GM19035 (cell line): ENCODE results near the gene THAP10.
"Not testable (repeated sequence)": the region's sequence is repeated elsewhere in the genome, so short reads cannot be mapped to it uniquely, and the experiment has no call there.

Experiments used
- ATAC-seq: cut with Tn5 transposase; IDR thresholded peaks from one replicate; pipeline ENCODE4 v1.9.1; 2021; ENCODE audit not compliant: unreplicated experiment

Gene THAP10

DNA sequence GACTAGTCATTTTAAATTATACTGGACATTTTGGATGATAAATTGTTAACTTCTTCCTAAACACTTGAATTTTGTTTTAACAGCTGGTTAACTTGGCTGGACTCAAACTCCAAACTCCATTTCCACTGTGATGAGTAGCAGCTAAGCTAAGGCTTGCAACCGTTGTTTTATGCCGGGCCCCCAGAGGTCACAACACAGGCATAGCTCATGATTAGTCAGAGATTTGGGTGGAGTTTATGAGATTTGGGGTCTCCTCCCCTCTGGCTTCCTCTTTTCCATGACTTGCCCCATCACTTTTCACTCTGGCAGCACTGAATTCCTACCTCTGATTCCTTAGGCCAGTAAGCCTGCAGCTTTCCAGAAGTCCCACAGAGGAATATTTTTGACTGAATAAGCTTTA is 12.8 kb downstream of the THAP10 start:
- ATAC-seq: no peak

DNA sequence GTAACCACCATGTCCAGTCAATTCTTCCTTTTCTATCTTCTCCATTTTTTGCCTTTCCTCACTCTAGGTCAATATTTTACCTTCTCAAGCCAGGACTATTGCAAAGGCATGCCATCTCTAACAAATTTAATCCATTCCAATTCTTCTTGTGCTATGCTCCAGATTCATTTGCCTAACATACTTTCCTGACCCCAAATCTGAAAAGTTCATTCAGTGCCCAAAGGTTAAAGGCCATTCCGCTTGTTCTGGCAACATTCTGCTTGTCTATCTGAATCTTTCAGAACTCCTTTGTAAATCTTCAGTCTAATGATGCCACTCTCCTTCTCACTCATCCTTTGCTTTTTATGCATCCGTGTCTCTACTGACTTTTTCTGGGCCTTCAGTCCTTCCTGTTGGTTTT is 15.6 kb downstream of the THAP10 start:
- ATAC-seq: no peak

DNA sequence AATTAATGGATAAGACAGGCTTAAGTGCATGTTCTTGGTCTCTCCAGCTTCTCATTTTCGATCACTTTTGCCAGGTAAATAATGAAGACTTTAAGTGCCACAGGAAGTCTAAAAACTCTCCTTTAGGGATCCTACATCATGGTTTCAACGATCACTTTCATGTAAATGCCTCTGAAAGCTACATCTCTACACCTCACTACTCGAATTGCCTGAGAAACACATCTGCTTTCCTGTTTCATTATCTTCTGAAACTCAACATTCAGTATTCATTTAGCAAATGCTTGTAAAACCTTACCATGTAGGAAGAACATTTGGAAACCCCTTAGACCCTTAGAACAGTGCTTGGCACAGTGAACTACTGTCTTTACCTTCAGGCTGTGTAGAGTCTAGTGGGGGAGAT is 16.2 kb downstream of the THAP10 start:
- ATAC-seq: no peak

DNA sequence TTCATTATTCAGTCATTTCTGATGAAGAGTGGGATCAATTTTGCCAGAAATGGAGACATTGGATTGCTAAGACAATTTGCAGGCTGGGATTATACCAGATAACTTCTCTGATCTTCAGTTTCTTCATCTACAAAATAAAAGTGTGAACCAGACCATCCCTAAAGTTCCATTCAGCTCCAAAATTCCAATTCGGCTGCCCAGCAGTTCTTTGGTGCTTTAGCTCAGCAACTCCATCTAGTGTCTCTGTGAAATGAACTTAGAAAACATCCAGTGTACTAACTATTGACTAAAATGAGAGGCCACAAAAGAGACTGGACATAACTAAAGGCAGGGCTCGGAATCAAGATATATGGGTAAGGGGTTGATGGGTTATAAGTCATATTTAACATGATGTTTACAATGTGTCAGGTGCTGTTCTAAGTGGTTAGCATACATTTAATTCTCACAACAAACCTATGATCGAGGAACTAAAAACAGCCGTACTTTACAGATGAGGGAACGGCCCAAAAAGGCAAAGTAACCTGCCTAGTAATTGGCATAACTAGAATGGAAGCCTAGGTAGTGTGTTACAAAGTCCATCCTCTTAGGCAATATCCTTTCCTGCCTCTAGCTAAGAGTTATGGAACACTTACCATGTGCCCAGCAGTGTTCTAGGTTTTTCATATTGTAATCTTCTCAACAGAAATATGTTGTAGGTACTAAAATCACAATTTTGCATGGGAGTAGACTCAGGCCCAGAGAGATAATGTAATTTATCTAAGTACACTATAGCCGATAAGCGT is 17.0 kb downstream of the THAP10 start:
- ATAC-seq: no peak

DNA sequence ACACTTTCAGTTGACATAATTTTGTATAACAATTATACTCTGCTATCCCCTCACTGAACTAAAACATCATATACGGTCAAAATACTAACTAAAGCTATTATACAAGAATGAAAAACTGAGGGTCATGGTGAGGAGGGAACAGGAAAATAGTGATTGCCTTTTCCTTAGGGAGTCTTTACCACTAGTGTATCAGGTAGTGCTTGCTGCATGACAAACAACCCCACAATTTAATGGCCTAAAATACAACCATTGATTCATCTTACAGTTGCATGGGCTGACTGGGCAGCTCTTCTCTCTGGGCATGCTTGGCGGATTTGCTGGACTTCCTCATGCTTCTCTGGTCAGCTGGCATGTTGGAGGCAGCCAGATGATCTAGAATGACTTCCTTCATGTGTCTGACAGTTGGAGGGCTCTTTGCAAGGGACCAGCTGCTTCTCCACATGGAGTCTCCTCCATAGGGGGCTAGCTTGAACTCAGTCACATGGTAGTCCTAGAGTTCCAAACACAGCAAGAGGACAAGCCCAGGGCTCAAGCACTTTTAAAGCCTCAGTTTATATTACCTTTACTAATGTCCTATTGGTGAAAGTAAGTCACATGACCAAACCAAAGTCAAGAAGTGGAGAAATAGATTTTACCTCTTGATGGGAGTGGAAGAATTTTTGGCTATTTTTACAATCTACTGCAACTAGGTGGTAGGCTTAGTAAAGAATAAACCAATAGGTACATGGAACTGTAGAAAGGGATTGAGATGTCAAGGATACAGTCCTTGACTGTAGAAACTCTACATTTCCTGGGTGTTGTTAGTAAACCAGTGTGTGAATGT is 18.8 kb downstream of the THAP10 start:
- ATAC-seq: no peak

DNA sequence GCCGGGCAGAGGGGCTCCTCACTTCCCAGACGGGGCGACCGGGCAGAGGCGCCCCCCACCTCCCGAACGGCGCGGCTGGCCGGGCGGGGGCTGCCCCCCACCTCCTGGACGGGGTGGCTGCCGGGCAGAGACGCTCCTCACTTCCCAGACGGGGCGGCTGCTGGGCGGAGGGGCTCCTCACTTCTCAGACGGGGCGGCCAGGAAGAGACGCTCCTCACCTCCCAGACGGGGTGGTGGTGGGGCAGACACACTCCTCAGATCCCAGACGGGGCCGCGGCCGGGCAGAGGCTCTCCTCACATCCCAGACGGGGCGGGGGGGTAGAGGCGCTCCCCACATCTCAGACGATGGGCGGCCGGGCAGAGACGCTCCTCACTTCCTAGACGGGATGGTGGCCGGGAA is 20.7 kb downstream of the THAP10 start:
- not testable (repeated sequence) for ATAC-seq

DNA sequence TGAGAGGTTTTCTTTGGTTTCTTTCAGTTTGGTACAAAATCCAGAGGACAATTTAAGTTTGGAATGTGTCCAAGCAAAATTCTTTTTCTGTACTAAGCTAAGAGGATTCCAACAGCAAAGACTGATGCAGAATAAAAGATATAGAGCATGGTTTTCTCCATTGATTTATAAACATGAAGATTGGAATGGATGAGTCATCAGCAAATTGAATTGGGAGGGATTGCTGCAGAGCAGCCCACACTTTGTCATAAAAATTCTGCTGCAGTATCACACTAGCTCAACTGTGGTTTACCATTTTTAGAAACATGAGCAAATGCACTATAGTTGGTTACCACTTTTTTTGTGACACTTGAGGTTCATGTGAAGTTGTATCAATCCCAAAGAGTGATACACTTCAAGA is 22.2 kb downstream of the THAP10 start:
- no peak for ATAC-seq

DNA sequence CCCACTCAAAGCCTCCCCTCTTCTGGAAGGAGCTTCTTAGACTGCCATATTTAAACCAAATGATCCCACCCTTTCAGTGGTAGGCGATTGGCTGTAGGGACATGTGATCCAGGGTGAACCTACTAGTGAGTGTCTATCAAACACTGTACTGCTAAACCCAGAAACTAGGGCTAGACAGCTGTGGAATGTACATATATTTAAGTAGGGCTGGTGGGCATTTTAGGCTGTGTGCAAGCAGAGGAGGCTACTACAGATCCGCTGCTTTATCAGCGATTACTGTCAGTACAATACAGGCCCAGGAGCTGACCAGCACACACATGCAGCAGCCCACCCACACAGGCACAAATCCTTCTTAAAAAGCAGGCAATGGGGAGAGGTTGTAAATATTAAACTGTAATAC is 22.9 kb downstream of the THAP10 start:
- no peak for ATAC-seq

DNA sequence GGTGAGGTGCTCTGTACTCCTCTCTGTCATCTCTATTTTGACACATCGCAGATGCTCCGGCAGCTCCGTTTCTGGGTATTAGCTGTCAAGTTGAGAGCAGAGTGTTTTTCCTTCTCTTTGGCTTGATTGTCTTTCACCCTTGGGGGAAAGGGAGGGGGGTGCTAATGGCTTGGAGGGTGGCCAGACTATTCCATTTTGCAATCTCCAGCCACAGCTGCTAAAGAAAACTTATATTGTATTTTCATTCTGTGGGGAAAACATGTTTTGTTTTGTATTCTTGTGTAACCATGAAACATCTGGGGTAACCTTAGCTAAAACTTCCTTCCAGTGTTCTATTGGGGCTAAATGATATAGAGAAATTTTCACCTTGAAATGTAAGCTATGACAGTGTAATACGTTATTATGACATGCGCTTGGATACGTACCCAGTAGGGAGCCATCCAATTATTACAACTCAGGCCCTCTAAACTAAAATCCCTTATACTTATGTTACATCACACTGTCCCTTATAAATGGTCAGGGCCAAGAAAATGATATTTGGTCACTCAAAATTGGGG is 24.2 kb downstream of the THAP10 start:
- no peak for ATAC-seq

DNA sequence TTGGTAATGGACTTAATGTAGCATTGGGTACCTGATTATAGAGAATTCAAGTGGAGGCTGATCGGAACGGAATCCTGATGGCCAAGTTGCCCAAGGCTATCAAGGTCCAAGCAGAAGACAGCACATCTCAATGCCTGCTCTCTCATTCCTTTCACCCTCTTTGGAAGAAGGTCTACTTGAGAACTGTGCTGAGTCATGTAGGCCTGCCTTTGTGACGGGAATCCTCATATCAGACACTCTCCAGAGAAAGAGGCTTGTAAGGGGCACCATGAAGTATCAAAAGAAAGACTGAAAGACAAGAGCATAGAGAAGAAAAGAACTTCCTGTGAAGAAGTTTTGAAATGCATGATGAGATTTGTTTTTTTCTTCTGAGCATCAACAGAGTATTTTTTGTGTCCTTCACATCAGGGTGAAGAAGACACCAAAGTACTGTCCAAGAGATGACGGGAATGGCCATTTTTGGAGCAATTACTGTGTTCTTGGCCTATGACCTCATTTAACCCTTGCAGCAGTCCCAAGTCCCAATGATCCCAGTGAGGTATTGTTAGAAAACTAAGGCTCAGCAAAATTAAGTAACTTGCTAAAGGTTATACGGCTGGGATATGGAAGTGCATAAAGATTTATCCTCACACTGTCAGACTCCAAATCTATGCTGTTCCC is 25.1 kb downstream of the THAP10 start:
- no peak for ATAC-seq

DNA sequence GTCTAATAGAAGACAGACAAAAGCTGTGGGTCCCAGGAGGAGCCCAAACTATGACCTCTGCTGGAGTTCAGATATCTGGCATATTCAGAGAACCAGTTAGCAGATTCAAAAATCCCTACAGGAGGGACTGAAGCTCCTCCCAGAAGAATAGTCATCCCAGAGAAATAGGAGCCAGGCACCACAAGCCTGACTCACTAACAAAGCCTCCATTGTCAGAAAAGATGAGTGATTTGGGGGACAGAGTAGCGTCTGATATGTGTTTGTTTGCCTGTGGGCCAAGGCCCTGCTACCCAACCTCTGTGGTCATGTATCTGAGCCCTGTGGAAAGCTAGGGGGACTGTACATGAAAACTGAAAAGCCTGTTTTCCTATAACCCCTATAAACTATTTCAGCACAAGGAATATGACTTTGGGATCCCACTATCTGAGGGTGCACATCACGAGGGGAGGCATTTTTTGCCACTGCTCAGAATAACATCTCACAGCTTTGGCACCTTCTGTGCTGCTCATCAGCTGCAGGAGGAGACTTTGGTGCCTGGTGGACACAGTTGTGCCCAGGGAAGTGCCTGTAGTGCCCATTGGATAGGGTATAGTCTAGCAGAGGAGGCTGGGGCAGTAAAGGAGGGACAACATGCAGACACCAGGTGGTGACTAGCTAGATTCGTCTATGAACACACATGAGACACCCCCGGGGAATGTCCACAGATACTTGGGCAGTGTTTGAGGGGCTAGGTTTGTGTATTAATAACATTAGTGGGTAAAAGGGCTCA is 28.6 kb downstream of the THAP10 start:
- ATAC-seq: no peak

DNA sequence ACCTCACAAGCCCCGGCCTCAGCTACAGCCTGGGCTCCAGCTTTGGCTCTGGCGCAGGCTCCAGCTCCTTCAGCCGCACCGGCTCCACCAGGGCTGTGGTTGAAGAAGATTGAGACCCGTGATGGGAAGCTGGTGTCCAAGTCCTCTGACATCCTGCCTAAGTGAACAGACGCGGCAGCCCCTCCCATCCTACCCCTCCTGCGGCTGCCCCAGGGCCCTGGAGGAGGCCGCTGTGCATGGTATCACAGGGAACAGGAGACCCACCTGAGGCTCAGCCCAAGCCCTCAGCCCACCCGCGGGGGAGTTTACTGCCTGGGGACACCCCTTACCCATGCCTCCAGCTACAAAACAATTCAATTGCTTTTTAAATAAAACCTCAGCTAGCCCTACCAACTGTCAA is 32.2 kb downstream of the THAP10 start:
- ATAC-seq: no peak

DNA sequence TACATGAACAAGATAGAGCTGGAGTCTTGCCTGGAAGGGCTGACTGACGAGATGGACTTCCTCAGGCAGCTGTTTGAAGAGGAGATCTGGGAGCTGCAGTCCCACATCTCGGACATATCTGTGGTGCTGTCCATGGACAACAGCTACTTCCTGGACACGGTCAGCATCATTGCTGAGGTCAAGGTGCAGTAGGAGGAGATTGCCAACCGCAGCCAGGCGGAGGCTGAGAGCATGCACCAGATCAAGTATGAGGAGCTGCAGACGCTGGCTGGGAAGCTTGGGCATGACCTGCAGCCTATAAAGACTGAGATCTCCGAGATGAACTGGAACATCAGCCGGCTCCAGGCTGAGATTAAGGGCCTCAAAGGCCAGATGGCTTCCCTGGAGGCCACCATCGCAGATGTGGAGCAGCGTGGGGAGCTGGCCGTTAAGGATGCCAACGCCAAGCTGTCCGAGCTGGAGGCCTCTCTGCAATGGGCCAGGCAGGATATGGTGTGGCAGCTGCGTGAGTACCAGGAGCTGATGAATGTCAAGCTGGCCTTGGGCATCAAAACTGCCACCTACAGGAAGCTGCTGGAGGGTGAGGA is 32.8 kb downstream of the THAP10 start:
- ATAC-seq: no peak

DNA sequence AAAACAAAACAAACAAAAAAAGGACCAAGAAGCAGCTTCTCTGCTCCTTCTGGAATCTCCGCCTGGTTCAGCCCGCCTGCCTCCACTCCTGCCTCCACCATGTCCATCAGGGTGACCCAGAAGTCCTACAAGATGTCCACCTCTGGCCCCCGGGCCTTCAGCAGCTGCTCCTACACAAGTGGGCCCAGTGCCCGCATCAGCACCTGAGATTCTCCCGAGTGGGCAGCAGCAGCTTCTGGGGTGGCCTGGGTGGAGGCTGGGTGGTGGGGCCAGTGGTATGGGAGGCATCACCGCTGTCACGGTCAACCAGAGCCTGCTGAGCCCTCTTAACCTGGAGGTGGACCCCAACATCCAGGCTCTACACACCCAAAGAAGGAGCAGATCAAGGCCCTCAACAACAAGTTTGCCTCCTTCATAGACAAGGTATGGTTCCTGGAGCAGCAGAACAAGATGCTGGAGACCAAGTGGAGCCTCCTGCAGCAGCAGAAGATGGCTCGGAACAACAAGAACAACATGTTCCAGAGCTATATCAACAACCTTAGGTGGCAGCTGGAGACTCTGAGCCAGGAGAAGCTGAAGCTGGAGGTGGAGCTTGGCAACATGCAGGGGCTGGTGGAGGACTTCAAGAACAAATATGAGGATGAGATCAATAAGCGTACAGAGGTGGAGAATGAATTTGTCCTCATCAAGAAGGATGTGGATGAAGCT is 33.5 kb downstream of the THAP10 start:
- ATAC-seq: not testable (repeated sequence)

DNA sequence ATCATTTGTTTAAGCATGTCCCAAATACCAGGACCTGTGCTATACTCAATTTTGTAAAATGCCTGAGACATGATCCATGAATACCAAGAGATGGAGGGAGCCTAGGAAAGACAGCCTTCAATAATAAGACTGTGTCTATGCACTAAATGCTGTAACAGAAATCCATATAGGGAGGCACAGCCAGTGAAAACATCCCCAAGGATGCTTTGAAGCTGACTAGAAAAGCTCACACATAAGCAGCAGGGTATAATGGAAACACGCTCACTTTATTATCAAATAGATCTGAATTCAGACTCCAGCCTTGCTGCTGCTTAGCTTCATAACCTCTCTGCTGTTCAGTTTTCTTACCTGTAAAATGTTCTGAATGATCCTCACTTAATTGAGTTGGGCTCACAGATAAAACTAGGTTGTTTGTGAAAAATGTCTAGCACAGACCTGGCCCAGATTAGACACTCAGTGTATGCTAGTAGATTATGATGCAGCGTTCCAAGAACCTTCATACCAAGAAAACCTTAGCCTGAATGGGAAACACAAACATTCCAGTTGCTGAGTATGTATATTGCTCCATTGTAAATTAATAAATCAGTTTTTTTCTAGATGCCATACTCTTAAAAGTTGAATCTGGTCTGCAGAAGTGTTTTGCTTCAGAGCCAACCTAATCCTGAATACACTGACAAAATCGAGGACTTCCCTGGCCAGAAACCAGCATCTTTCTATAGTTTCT is 34.5 kb downstream of the THAP10 start:
- ATAC-seq: no peak

DNA sequence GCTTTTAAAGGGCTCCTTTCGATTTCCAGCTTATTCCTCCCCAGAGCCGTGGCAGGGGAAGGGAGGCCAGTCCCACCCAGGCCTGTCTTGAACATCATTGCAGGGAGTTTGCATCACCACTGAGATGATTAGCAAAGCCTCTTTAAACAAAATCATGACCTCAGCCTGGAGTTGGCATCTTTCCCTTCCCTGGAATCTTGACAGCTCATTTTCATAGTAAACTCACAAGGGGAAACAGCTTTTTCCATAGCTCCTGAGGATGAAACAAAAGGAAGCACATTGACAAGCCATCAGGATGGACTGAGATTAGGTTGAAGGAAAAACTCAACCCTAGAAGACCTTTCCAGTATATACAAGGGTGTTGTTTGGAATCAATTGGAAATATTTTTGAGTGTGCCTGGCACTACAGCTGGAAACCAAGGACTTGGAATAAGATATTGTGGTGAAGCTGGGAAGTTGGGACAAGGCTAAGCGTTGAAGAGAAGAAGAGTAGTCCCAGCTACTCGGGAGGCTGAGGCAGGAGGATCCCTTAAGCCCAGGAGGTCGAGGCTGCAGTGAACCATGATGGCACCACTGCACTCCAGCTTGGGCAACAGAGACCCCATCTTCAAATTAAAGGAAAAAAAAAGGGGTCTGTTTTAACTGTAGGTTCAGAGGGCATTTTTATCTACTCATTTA is 35.2 kb downstream of the THAP10 start:
- ATAC-seq: no peak

DNA sequence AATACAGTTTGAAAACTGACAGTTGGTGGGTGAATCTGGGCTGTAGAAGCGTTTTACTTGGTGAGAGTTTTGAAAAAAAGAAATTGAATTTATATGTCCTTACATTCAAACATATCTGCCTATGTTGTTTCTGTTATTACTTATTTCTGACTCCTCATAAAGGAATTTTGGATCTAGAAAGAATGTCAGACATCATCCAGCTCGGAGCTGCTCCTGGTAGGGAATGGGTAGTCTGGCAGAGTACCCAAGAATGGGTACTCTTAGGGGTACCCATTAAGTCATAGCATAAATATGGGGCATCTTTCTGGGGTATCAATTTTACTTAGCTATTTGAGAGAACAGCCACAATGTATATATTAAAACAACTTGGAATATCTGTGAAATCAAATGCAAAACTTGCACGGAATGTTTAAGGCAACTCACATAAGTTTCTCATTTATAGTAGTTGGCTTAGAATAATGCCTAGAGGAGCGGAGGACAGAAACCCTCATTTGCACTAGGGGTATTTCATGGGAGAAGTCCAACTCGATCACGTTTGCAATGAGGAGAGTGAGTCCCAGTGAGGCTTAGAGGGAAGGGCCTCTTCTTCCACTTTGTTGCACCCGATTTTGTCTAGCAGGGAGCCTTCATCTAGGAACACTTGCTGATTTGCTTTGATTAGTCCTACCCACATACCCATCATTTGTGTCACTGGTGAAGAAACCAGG is 35.9 kb downstream of the THAP10 start:
- ATAC-seq: no peak

DNA sequence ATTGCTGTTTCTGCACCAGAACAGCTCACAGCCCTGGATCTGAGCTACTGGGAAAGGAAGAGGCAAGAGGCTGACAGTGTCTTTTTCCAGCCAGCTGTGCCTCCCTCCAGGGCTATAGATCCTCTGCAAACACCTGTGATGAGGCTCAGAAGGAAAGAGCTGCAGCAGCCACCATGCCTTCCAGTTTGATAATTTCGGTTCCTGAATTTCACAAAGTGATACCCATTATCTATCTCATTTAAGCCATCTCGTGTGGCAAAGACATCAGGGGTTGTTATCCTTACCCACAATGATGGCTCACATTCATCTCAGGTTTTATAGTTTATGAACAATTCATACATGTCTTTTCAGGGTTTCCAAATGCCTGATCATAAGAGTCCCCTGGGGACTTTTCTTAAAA is 36.5 kb downstream of the THAP10 start:
- ATAC-seq: no peak
